HepG2 (cell line): ENCODE measurements around the gene RNGTT. TPM values are rescaled to one million over a fixed set of nuclear protein-coding genes. Genes with fewer than 3 reads are reported as not detected.

ENCODE experiments used
- FOSL2 ChIP-seq: sonication (generic); formaldehyde crosslinking; IDR thresholded peaks from 2 replicates; pipeline ENCODE4 v1.4.0; 2020; ENCODE audit warnings: missing genetic modification reagents
- GABPB1 ChIP-seq: IDR thresholded peaks from 2 replicates; pipeline ENCODE4 v1.6.1; 2016; ENCODE audit warnings: mild to moderate bottlenecking, missing genetic modification reagents, moderate library complexity, missing compliant biosample characterization
- KDM4B ChIP-seq: sonication (generic); formaldehyde crosslinking; IDR thresholded peaks from 2 replicates; pipeline ENCODE4 v1.4.0; 2020; ENCODE audit warnings: missing genetic modification reagents
- KLF15 ChIP-seq: sonication (generic); formaldehyde crosslinking; IDR thresholded peaks from 2 replicates; pipeline ENCODE4 v1.8.1; 2023; ENCODE audit warnings: borderline replicate concordance, mild to moderate bottlenecking, inconsistent platforms, missing genetic modification reagents, mixed read lengths
- MEIS2 ChIP-seq: sonication (generic); formaldehyde crosslinking; IDR thresholded peaks from 2 replicates; pipeline ENCODE4 v1.9.0; 2021; ENCODE audit warnings: mild to moderate bottlenecking, missing genetic modification reagents
- MLX ChIP-seq: IDR thresholded peaks from 2 replicates; pipeline ENCODE4 v1.6.1; 2016
- RBFOX2 ChIP-seq: fragments of 200-400 bp; formaldehyde crosslinking; IDR thresholded peaks from 2 replicates; pipeline ENCODE4 v1.6.1; 2017; ENCODE audit warnings: low read depth, mild to moderate bottlenecking, low read length
- RELA ChIP-seq: sonication (generic); formaldehyde crosslinking; IDR thresholded peaks from 2 replicates; pipeline ENCODE4 v1.4.0; 2020; ENCODE audit warnings: missing genetic modification reagents
- RFX5 ChIP-seq: IDR thresholded peaks from 2 replicates; pipeline ENCODE4 v1.6.1; 2011; ENCODE audit warnings: low read depth, low read length, improper control_type of control experiment
- ZBTB42 ChIP-seq: sonication (generic); formaldehyde crosslinking; IDR thresholded peaks from 2 replicates; pipeline ENCODE4 v1.5.0; 2020; ENCODE audit warnings: mild to moderate bottlenecking, missing genetic modification reagents
- ZNF256 ChIP-seq: sonication (generic); formaldehyde crosslinking; conservative IDR thresholded peaks from 2 replicates; pipeline ENCODE4 v1.4.0; 2020; ENCODE audit warnings: missing genetic modification reagents
- ZNF264 ChIP-seq: sonication (generic); formaldehyde crosslinking; IDR thresholded peaks from 2 replicates; pipeline ENCODE4 v1.4.0; 2020; ENCODE audit warnings: missing genetic modification reagents
- ZNF383 ChIP-seq: sonication (generic); formaldehyde crosslinking; IDR thresholded peaks from 2 replicates; pipeline ENCODE4 v1.4.0; 2020; ENCODE audit warnings: missing genetic modification reagents, mild to moderate bottlenecking, borderline replicate concordance
- ZNF790 ChIP-seq: sonication (generic); formaldehyde crosslinking; IDR thresholded peaks from 2 replicates; pipeline ENCODE4 v1.8.0; 2022; ENCODE audit warnings: missing genetic modification reagents, mild to moderate bottlenecking, borderline replicate concordance
- ZNF883 ChIP-seq: sonication (generic); formaldehyde crosslinking; IDR thresholded peaks from 2 replicates; pipeline ENCODE4 v1.5.1; 2020; ENCODE audit warnings: mild to moderate bottlenecking, missing genetic modification reagents; ENCODE audit errors: not compliant biosample characterization
- polyA plus RNA-seq, 8 experiments: library from polyadenylated mRNA; depleted of rRNA in 3 of 8; stranded (reverse) in 7 of 8; unstranded in 1 of 8; fragments of >200 nt; fragmentation: Illumina TruSeq in 4 of 8; extraction: Trizol in 4 of 8; gene quantifications; 2 replicates each; pipeline versions ENCODE4 v1.2.1 to v1.2.3, GENCODE V29; 2011 to 2016; ENCODE audit warnings: low read depth in 4 of 8, missing spikeins in 1 of 8, mixed read lengths in 1 of 8; ENCODE audit not compliant: insufficient read depth in 1 of 8
- total RNA-seq, 5 experiments: library from RNA; depleted of rRNA; stranded (reverse); fragments of >200 nt; fragmentation: Illumina TruSeq; extraction: Trizol; gene quantifications; 2 replicates each; pipeline ENCODE4 v1.2.3, GENCODE V29; 2016; ENCODE audit warnings: low read depth in 1 of 5
- TF ChIP-seq, protein P1 (sequence below), 2 experiments: fragments of 450-650 bp in 1 of 2; sonication (generic) in 1 of 2; formaldehyde crosslinking in 1 of 2; IDR thresholded peaks; 2 replicates each; pipeline versions ENCODE4 v1.6.1 to v1.8.0; 2016 to 2022; ENCODE audit warnings: antibody characterized with exemption in 1 of 2, mild to moderate bottlenecking in 1 of 2, missing genetic modification reagents in 1 of 2
- TF ChIP-seq, protein P2 (sequence below): sonication (generic); formaldehyde crosslinking; IDR thresholded peaks from 2 replicates; pipeline ENCODE4 v1.5.0; 2020; ENCODE audit warnings: missing genetic modification reagents

Gene RNGTT
- total and polyA plus RNA-seq, 2 of the 13 experiments (the other 11 are each of a cell fraction or from before 2014, with no cell fraction given), result 6.0 to 22.6 TPM

DNA sequence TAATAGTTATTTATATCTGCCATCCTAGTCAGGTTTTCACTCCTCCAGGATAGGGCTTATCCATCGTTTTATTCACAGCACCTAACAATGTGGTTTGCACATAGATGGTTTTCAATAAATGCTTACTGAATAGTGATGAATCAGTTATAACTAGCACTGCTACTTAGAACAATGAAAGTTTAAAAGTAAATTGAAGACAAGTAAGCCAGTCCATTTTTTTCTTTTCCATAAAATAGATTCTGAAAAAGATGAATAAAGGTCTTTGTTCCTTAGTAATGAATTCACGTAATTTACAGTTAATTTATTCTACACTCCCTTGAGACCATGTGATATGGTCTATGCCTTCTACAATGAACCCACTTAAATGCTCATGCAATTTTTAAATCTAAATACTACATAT, 212.5 kb downstream of the RNGTT start (continued):
- TF ChIP-seq, protein P1, sequence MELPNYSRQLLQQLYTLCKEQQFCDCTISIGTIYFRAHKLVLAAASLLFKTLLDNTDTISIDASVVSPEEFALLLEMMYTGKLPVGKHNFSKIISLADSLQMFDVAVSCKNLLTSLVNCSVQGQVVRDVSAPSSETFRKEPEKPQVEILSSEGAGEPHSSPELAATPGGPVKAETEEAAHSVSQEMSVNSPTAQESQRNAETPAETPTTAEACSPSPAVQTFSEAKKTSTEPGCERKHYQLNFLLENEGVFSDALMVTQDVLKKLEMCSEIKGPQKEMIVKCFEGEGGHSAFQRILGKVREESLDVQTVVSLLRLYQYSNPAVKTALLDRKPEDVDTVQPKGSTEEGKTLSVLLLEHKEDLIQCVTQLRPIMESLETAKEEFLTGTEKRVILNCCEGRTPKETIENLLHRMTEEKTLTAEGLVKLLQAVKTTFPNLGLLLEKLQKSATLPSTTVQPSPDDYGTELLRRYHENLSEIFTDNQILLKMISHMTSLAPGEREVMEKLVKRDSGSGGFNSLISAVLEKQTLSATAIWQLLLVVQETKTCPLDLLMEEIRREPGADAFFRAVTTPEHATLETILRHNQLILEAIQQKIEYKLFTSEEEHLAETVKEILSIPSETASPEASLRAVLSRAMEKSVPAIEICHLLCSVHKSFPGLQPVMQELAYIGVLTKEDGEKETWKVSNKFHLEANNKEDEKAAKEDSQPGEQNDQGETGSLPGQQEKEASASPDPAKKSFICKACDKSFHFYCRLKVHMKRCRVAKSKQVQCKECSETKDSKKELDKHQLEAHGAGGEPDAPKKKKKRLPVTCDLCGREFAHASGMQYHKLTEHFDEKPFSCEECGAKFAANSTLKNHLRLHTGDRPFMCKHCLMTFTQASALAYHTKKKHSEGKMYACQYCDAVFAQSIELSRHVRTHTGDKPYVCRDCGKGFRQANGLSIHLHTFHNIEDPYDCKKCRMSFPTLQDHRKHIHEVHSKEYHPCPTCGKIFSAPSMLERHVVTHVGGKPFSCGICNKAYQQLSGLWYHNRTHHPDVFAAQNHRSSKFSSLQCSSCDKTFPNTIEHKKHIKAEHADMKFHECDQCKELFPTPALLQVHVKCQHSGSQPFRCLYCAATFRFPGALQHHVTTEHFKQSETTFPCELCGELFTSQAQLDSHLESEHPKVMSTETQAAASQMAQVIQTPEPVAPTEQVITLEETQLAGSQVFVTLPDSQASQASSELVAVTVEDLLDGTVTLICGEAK (IDR thresholded peaks at IDR 0.05), result no peak
- TF ChIP-seq, protein P1 (CRISPR knock-in tag; IDR thresholded peaks at IDR 0.05), result no peak
- no peak for TF ChIP-seq ZNF883
- no peak for TF ChIP-seq MLX (CRISPR knock-in tag)
- TF ChIP-seq RFX5, result no peak
- no peak for TF ChIP-seq ZNF264 (CRISPR knock-in tag)
- no peak for TF ChIP-seq RELA (CRISPR knock-in tag)
- no peak for TF ChIP-seq KDM4B
- TF ChIP-seq, protein P2, sequence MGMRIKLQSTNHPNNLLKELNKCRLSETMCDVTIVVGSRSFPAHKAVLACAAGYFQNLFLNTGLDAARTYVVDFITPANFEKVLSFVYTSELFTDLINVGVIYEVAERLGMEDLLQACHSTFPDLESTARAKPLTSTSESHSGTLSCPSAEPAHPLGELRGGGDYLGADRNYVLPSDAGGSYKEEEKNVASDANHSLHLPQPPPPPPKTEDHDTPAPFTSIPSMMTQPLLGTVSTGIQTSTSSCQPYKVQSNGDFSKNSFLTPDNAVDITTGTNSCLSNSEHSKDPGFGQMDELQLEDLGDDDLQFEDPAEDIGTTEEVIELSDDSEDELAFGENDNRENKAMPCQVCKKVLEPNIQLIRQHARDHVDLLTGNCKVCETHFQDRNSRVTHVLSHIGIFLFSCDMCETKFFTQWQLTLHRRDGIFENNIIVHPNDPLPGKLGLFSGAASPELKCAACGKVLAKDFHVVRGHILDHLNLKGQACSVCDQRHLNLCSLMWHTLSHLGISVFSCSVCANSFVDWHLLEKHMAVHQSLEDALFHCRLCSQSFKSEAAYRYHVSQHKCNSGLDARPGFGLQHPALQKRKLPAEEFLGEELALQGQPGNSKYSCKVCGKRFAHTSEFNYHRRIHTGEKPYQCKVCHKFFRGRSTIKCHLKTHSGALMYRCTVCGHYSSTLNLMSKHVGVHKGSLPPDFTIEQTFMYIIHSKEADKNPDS (CRISPR knock-in tag), result no peak
- no peak for TF ChIP-seq ZNF256
- no peak for TF ChIP-seq ZNF383 (CRISPR knock-in tag)
- no peak for TF ChIP-seq RBFOX2
- no peak for TF ChIP-seq KLF15 (CRISPR knock-in tag)
- no peak for TF ChIP-seq FOSL2 (CRISPR knock-in tag)
- TF ChIP-seq ZNF790, result no peak
- no peak for TF ChIP-seq ZBTB42 (CRISPR knock-in tag)
- no peak for TF ChIP-seq GABPB1 (CRISPR knock-in tag)
- TF ChIP-seq MEIS2 (CRISPR knock-in tag), result no peak
- TF ChIP-seq, all 625 proteins: peak for 0
